ENCODE results near the gene CYB5R3. TPM values are rescaled to one million over a fixed set of nuclear protein-coding genes. Genes with fewer than 3 reads are reported as not detected.

CYB5R3 gene
- polyA plus RNA-seq, 3 donors, result 49.7 to 76.4 (median 54.0) TPM

DNA sequence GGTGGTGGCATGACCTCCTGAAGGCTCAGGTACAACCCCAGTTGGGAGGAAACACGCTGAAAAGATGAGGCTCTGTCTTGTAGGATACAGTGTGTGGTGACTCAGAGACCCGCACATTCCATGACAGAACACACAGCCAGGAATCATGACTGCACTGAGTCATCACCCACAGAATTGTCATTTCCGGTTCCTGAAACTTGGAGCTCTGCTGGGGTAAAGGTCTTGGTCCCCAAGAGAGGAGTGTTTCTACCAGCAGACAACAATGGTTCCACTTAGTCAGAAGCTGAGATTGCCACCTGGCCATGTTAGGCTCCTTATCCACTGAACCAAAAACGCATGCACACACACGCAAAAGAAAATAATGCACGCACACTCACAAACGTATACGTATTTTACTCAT lies 31.5 kb upstream of the CYB5R3 start:
- H3K27me3 Mint-ChIP-seq (ENCODE audit: low read depth in 3 of 3), result peaks cover 2 to 10% (median 9%) of the 10 kb centered on the region in 3 donors
- H3K4me2 ChIP-seq (replicated peaks; ENCODE audit: extremely low read depth, low read length, poor library complexity, severe bottlenecking), result no peak overlapping the region
- H3K4me1 Mint-ChIP-seq, result peaks cover 17% of the 10 kb centered on the region
- no peak overlapping the region for H3K27ac ChIP-seq (ENCODE audit: low read depth in 1 of 2, low read length in 2 of 2)
- H3K79me2 ChIP-seq (ENCODE audit: insufficient read depth, low read length), result no peaks in the 10 kb centered on the region
- no peaks in the 10 kb centered on the region for H3K36me3 ChIP-seq (replicated peaks in 1 of 2; ENCODE audit: control insufficient read depth in 1 of 2, insufficient read depth in 2 of 2, low read length in 2 of 2)
- peaks cover 4 to 13% (median 10%) of the 10 kb centered on the region in 7 donors for H3K9me3 Mint-ChIP-seq
- intact Hi-C loops (cut with micrococcal nuclease), result no loop called here
- peak; percentile 35 to 86 (median 71) for DNase-seq
- peaks cover 0 to 1% of the 10 kb centered on the region in 2 donors for H3K36me3 Mint-ChIP-seq
- no peak overlapping the region for H3K9ac ChIP-seq (ENCODE audit: insufficient read depth, low read length, poor library complexity, severe bottlenecking)
- peaks cover 0 to 8% of the 10 kb centered on the region in 2 donors for H3K9me3 ChIP-seq (replicated peaks in 1 of 2; ENCODE audit: control insufficient read depth in 1 of 2, insufficient read depth in 1 of 2, low read length in 2 of 2)
- peak overlapping the region; percentile 7 to 87 (median 67) for H3K27ac Mint-ChIP-seq
- H3K4me1 ChIP-seq (ENCODE audit: control insufficient read depth in 1 of 2, insufficient read depth in 2 of 2, low read length in 2 of 2), result no peaks in the 10 kb centered on the region
- TF ChIP-seq, protein P1, sequence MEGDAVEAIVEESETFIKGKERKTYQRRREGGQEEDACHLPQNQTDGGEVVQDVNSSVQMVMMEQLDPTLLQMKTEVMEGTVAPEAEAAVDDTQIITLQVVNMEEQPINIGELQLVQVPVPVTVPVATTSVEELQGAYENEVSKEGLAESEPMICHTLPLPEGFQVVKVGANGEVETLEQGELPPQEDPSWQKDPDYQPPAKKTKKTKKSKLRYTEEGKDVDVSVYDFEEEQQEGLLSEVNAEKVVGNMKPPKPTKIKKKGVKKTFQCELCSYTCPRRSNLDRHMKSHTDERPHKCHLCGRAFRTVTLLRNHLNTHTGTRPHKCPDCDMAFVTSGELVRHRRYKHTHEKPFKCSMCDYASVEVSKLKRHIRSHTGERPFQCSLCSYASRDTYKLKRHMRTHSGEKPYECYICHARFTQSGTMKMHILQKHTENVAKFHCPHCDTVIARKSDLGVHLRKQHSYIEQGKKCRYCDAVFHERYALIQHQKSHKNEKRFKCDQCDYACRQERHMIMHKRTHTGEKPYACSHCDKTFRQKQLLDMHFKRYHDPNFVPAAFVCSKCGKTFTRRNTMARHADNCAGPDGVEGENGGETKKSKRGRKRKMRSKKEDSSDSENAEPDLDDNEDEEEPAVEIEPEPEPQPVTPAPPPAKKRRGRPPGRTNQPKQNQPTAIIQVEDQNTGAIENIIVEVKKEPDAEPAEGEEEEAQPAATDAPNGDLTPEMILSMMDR (IDR thresholded peaks at IDR 0.05), result no peak
- H3K4me3 ChIP-seq (replicated peaks in 1 of 3; ENCODE audit: low read depth in 2 of 3, low read length in 3 of 3), result no peak overlapping the region
- WGBS (ENCODE audit: insufficient coverage), result 95% methylated on average over 6 of the region's 8 CpGs
- no peaks in the 10 kb centered on the region for H3K27me3 ChIP-seq (ENCODE audit: control insufficient read depth in 2 of 2, insufficient read depth in 2 of 2, low read length in 2 of 2)
- no peaks in the 10 kb centered on the region for H4K20me1 ChIP-seq (ENCODE audit: insufficient read depth, low read length)
- H2AFZ ChIP-seq (ENCODE audit: insufficient read depth, low read depth, low read length, poor library complexity, severe bottlenecking), result no peak overlapping the region
- no peak overlapping the region for H3K4me3 Mint-ChIP-seq

- Mint-ChIP-seq H3K27ac (peak overlapping the region in 5 of 7 donors; percentile 51 to 87 (median 78)), H3K4me1 (peaks cover 17% of the 10 kb centered on the region), H3K4me3 (no peak overlapping the region), H3K36me3 (peaks cover 0 to 1% of the 10 kb centered on the region in 2 donors), H3K27me3 (ENCODE audit: low read depth in 3 of 3) (peaks cover 2 to 16% (median 9%) of the 10 kb centered on the region in 3 donors), H3K9me3 (peaks cover 4 to 13% (median 10%) of the 10 kb centered on the region in 7 donors)
- Histone ChIP-seq H3K4me2 (replicated peaks; ENCODE audit: extremely low read depth, low read length, poor library complexity, severe bottlenecking) (no peak overlapping the region), H2AFZ (ENCODE audit: insufficient read depth, low read depth, low read length, poor library complexity, severe bottlenecking) (no peak overlapping the region), H3K27ac (ENCODE audit: low read depth in 1 of 2, low read length in 2 of 2) (no peak overlapping the region), H3K4me3 (replicated peaks in 1 of 3; ENCODE audit: low read depth in 2 of 3, low read length in 3 of 3) (no peak overlapping the region), H4K20me1 (ENCODE audit: insufficient read depth, low read length) (no peaks in the 10 kb centered on the region), H3K4me1 (ENCODE audit: control insufficient read depth in 1 of 2, insufficient read depth in 2 of 2, low read length in 2 of 2) (no peaks in the 10 kb centered on the region), H3K27me3 (ENCODE audit: control insufficient read depth in 2 of 2, insufficient read depth in 2 of 2, low read length in 2 of 2) (no peaks in the 10 kb centered on the region), H3K9me3 (replicated peaks in 1 of 2; ENCODE audit: control insufficient read depth in 1 of 2, insufficient read depth in 1 of 2, low read length in 2 of 2) (peaks cover 0 to 8% of the 10 kb centered on the region in 2 donors), H3K36me3 (replicated peaks in 1 of 2; ENCODE audit: control insufficient read depth in 1 of 2, insufficient read depth in 2 of 2, low read length in 2 of 2) (no peaks in the 10 kb centered on the region), H3K79me2 (ENCODE audit: insufficient read depth, low read length) (no peaks in the 10 kb centered on the region), H3K9ac (ENCODE audit: insufficient read depth, low read length, poor library complexity, severe bottlenecking) (no peak overlapping the region)
- intact Hi-C loops (cut with micrococcal nuclease), result no loop called here
- TF ChIP-seq, protein P1 (IDR thresholded peaks at IDR 0.05), result no peak
- 100% methylated on average over 1 of the region's 4 CpGs for WGBS (ENCODE audit: insufficient coverage)
- peak in 1 of 3 donors; percentile 12 for DNase-seq
These were observed 30.5 kb upstream of the CYB5R3 start for GRCh38 chr22:42679691-42680090.
